K562 (cell line): Measurements from ENCODE around the gene PLXND1. TPM values are rescaled to one million over a fixed set of nuclear protein-coding genes. Genes with fewer than 3 reads are reported as not detected.

Experiments
- ATAC-seq: fragments of 200-7000 bp; cut with Tn5 transposase; 3 replicates; pipeline ENCODE4 v1.9.1; 2020; ENCODE audit warnings: moderate library complexity
- BruUV-seq: library from RNA; stranded (reverse); fragments of 400-500 nt; replicated peaks from 2 replicates; lab custom pipeline; 2021; lab: Mats Ljungman, UMichigan
- CTCF ChIA-PET: fragments of 300-600 bp; formaldehyde crosslinking; extraction: SDS; loops from one replicate; lab custom pipeline; 2021; ENCODE audit warnings: low intra/inter-chr PET ratio; lab: Yijun Ruan, JAX
- POLR2A ChIA-PET: fragments of 300-600, 350-650 bp; sonication (Branson Sonifier 250); formaldehyde crosslinking; extraction: SDS; loops from one replicate; lab custom pipeline; 2021; ENCODE audit warnings: antibody characterized with exemption, inconsistent platforms; lab: Yijun Ruan, JAX
- DNase-seq, 4 experiments: peaks; one replicate each; pipeline versions ENCODE4 v3.0.0 to v3.0.0-alpha.2; 2011 to 2018; ENCODE audit warnings: low spot score in 3 of 4, mixed read lengths in 3 of 4; ENCODE audit errors: extremely low read depth in 1 of 4
- FAIRE-seq: peaks from 2 replicates; lab custom pipeline; 2011; peaks lifted over from hg19 to GRCh38; lab: Jason Lieb, UNC
- H2AFZ ChIP-seq: 2 replicates; pipeline ENCODE4 v1.6.0; 2011; ENCODE audit warnings: low read depth, low read length, control low read depth, inconsistent platforms
- H3K27ac ChIP-seq: fragments of 200-600 bp; 3 replicates; pipeline ENCODE4 v1.8.0; 2011; ENCODE audit warnings: low read depth, mild to moderate bottlenecking, control low read depth, inconsistent platforms, low read length, moderate library complexity, mixed read lengths; ENCODE audit errors: extremely low read depth
- H3K27me3 ChIP-seq, 2 experiments: fragments of 300-600 bp in 1 of 2; 2 replicates in 1 of 2; 3 replicates in 1 of 2; pipeline versions ENCODE4 v1.6.0 to v1.8.0; 2011; ENCODE audit warnings: inconsistent platforms in 2 of 2, low read length in 2 of 2, mild to moderate bottlenecking in 1 of 2, mixed read lengths in 1 of 2, moderate library complexity in 1 of 2; ENCODE audit not compliant: control insufficient read depth in 2 of 2, insufficient read depth in 2 of 2
- H3K36me3 ChIP-seq: fragments of 300-600 bp; 3 replicates; pipeline ENCODE4 v1.8.0; 2011; ENCODE audit warnings: mild to moderate bottlenecking, low read length, inconsistent platforms; ENCODE audit not compliant: control insufficient read depth, insufficient read depth
- H3K4me1 ChIP-seq, 2 experiments: fragments of 200-600 bp in 1 of 2; replicated peaks in 1 of 2; 2 replicates in 1 of 2; 3 replicates in 1 of 2; pipeline versions ENCODE4 v1.5.1 to v1.8.0; 2011; ENCODE audit warnings: inconsistent platforms in 2 of 2, low read length in 2 of 2, mild to moderate bottlenecking in 1 of 2, mixed read lengths in 1 of 2, moderate library complexity in 1 of 2; ENCODE audit not compliant: control insufficient read depth in 2 of 2, insufficient read depth in 2 of 2
- H3K4me2 ChIP-seq: 2 replicates; pipeline ENCODE4 v1.6.1; 2011; ENCODE audit warnings: low read length, control low read depth, inconsistent platforms, mixed read lengths; ENCODE audit not compliant: insufficient read depth
- H3K4me3 ChIP-seq: fragments of 200-600 bp; sonication (generic), shearing (Covaris generic); 2 replicates; pipeline ENCODE4 v1.5.1; 2016; ENCODE audit warnings: control low read depth, inconsistent platforms
- H3K79me2 ChIP-seq: fragments of 200-600 bp; 3 replicates; pipeline ENCODE4 v1.8.0; 2011; ENCODE audit warnings: low read length, inconsistent platforms; ENCODE audit not compliant: control insufficient read depth, insufficient read depth
- H3K9ac ChIP-seq, 2 experiments: 2 replicates each; pipeline versions ENCODE4 v1.6.0 to v1.6.1; 2011; ENCODE audit warnings: low read depth in 2 of 2, low read length in 2 of 2, control low read depth in 1 of 2, inconsistent platforms in 1 of 2, mild to moderate bottlenecking in 1 of 2, mixed read lengths in 1 of 2; ENCODE audit not compliant: insufficient read depth in 1 of 2
- H3K9me1 ChIP-seq: one replicate; pipeline ENCODE4 v1.6.0; 2011; ENCODE audit warnings: inconsistent platforms, mild to moderate bottlenecking, low read length, moderate library complexity; ENCODE audit not compliant: control insufficient read depth, insufficient read depth
- H3K9me3 ChIP-seq: replicated peaks from 2 replicates; pipeline ENCODE4 v1.5.1; 2011; ENCODE audit warnings: low read depth, low read length, inconsistent platforms; ENCODE audit not compliant: control insufficient read depth, insufficient read depth
- H4K20me1 ChIP-seq: replicated peaks from 2 replicates; pipeline ENCODE4 v1.6.1; 2011; ENCODE audit warnings: low read length, inconsistent platforms, mixed read lengths; ENCODE audit not compliant: control insufficient read depth, insufficient read depth
- IRF2 ChIP-seq: sonication (generic); formaldehyde crosslinking; IDR thresholded peaks from 2 replicates; pipeline ENCODE4 v1.8.1; 2022; ENCODE audit warnings: mild to moderate bottlenecking, missing genetic modification reagents
- JUN ChIP-seq, 2 experiments: sonication (generic) in 1 of 2; formaldehyde crosslinking in 1 of 2; IDR thresholded peaks; 2 replicates each; pipeline versions ENCODE4 v1.6.1 to v1.8.0; 2012 to 2022; ENCODE audit warnings: borderline replicate concordance in 2 of 2, mild to moderate bottlenecking in 2 of 2, improper control_type of control experiment in 1 of 2, low read depth in 1 of 2, low read length in 1 of 2, missing genetic modification reagents in 1 of 2
- MNT ChIP-seq, 2 experiments: fragments of 450-650 bp; conservative IDR thresholded peaks; 2 replicates each; pipeline ENCODE4 v1.6.1; 2017; ENCODE audit warnings: mild to moderate bottlenecking in 2 of 2, moderate library complexity in 2 of 2
- NFXL1 ChIP-seq: fragments of 450-650 bp; formaldehyde crosslinking; IDR thresholded peaks from 2 replicates; pipeline ENCODE4 v1.4.0; 2021; ENCODE audit warnings: mild to moderate bottlenecking
- RUNX1 ChIP-seq: sonication (generic); IDR thresholded peaks from 2 replicates; pipeline ENCODE4 v1.6.1; 2016; ENCODE audit warnings: antibody characterized with exemption, low read depth
- SRSF9 ChIP-seq: fragments of 200-400 bp; formaldehyde crosslinking; IDR thresholded peaks from 2 replicates; pipeline ENCODE4 v1.6.1; 2017; ENCODE audit warnings: low read depth, low read length, borderline replicate concordance
- TFAP4 ChIP-seq: sonication (generic); formaldehyde crosslinking; IDR thresholded peaks from 2 replicates; pipeline ENCODE4 v1.8.0; 2022; ENCODE audit warnings: missing genetic modification reagents, mild to moderate bottlenecking, moderate library complexity, borderline replicate concordance
- ZNF121 ChIP-seq: sonication (generic); formaldehyde crosslinking; conservative IDR thresholded peaks from 2 replicates; pipeline ENCODE4 v1.8.0; 2022; ENCODE audit warnings: missing genetic modification reagents
- ZNF584 ChIP-seq: fragments of 200-800 bp; sonication (Bioruptor generic); IDR thresholded peaks from 2 replicates; pipeline ENCODE4 v1.6.1; 2016; ENCODE audit warnings: low read depth, mild to moderate bottlenecking, missing genetic modification characterization, missing compliant biosample characterization
- WGBS: fragments of 100-300 bp; shearing (Covaris generic); methylation state at CpG from one replicate; pipeline ENCODE4 v1.1.6; 2016; ENCODE audit warnings: low coverage, mixed read lengths; ENCODE audit not compliant: insufficient coverage; ENCODE audit errors: missing lambda C conversion rate; 5-methylcytosine and 5-hydroxymethylcytosine counted together
- in situ Hi-C: fragments of 300-500 bp; cut with MboI; formaldehyde crosslinking; loops from 4 replicates; pipeline ENCODE4 v1.15.0; 2018; ENCODE audit warnings: inconsistent platforms, mixed read lengths
- intact Hi-C: fragments of 100-400 bp; cut with micrococcal nuclease; formaldehyde crosslinking; loops from 2 replicates; pipeline ENCODE4 v1.14.2; 2022
- polyA plus RNA-seq, 8 experiments: library from polyadenylated mRNA; depleted of rRNA in 4 of 8; stranded (reverse) in 5 of 8; unstranded in 3 of 8; fragments of >200 nt; fragmentation: Nextera tagmentation in 2 of 8; fragmentation: Illumina TruSeq in 1 of 8; extraction: Ambion mirVana in 2 of 8; extraction: Trizol in 1 of 8; gene quantifications; 2 replicates each; pipeline versions ENCODE4 v1.2.1 to v1.2.3, GENCODE V29; 2011 to 2014; ENCODE audit warnings: inconsistent platforms in 1 of 8, missing spikeins in 1 of 8
- total RNA-seq, 7 experiments: library from RNA; depleted of rRNA in 6 of 7; stranded (reverse); fragments of >200 nt in 6 of 7; fragmentation: Illumina TruSeq in 2 of 7; extraction: Trizol in 2 of 7; gene quantifications; 2 replicates each; pipeline versions ENCODE4 v1.2.1 to v1.2.3, GENCODE V29; 2011 to 2021; ENCODE audit warnings: low replicate concordance in 1 of 7
- TF ChIP-seq, protein P1 (sequence below), 2 experiments: fragments of 450-650 bp in 1 of 2; sonication (generic) in 1 of 2; formaldehyde crosslinking; conservative IDR thresholded peaks; 2 replicates each; pipeline versions ENCODE4 v1.4.0 to v1.8.1; 2020 to 2022; ENCODE audit warnings: mild to moderate bottlenecking in 1 of 2, missing genetic modification reagents in 1 of 2

The PLXND1 gene
- total and polyA plus RNA-seq, 9 of the 15 experiments (the other 6 are each of a cell fraction or from before 2014, with no cell fraction given), result 0.34 to 28.8 (median 14.0) TPM

DNA sequence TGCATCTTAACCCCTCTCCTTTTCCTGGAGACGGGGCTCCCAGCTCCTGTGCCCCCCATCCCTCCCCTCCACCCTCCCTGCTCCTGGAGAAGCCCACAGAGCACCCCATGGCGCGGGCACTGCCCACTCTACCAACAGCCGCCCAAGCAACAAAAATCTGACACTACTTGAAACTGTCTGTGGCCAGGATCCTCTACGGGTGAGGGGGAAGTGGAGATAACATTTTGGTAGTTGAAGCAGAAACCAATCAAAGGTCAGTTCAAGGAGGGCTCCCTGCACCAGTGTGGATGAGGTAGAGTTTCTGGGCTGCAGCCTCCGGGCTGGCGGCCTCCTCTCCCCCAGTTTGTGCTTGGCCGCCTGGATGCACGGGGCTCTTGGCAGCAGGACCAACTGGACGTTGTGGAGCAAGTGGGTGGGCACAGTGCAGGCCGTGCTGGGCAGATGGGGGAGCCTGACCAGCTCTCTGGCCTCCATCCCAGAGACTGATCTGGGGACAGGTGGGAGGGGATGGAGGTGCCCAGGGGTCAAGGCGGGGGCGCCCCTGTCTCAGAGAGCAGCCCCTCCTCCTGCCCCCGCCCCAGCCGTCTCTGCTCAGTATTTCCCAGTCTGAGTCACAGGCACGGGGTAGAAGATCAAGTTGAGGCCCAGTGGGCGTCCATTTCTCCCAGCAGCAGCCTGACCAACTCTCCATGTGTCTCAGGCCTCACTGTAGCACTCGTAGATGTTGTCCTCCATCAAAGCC is 50.7 kb downstream of the PLXND1 start (continued):
- no peak for TF ChIP-seq MNT (conservative IDR thresholded peaks at IDR 0.05)
- TF ChIP-seq TFAP4, result no peak
- no peak for TF ChIP-seq ZNF584 (CRISPR knock-in tag)
- TF ChIP-seq IRF2 (CRISPR knock-in tag), result no peak
- no peak for TF ChIP-seq NFXL1 (CRISPR knock-in tag)
- TF ChIP-seq ZNF121, result no peak
- TF ChIP-seq, all 486 proteins: peak for 0

- intact Hi-C loops, result no loop called here
- Histone ChIP-seq H3K79me2 (no peaks in the 10 kb centered on the region), H3K4me3 (no peak overlapping the region), H2AFZ (no peak overlapping the region), H3K36me3 (peaks cover 20% of the 10 kb centered on the region; the same call in 1 of the 3 replicates), H3K9me3 (no peaks in the 10 kb centered on the region), H4K20me1 (no peaks in the 10 kb centered on the region), H3K4me2 (no peak overlapping the region)
- no peak for TF ChIP-seq JUN (IDR thresholded peaks at IDR 0.05; ENCODE audit: borderline replicate concordance, low read depth, low read length)
- TF ChIP-seq JUN (CRISPR knock-in tag; IDR thresholded peaks at IDR 0.05; ENCODE audit: borderline replicate concordance), result no peak
- no peak for TF ChIP-seq SRSF9
- TF ChIP-seq, protein P1, sequence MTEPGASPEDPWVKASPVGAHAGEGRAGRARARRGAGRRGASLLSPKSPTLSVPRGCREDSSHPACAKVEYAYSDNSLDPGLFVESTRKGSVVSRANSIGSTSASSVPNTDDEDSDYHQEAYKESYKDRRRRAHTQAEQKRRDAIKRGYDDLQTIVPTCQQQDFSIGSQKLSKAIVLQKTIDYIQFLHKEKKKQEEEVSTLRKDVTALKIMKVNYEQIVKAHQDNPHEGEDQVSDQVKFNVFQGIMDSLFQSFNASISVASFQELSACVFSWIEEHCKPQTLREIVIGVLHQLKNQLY (CRISPR knock-in tag; conservative IDR thresholded peaks at IDR 0.05), result no peak
- no peak for TF ChIP-seq RUNX1
- TF ChIP-seq, all 486 proteins: peak for 0
- FAIRE-seq, result no peak
- H3K9ac ChIP-seq, result no peak overlapping the region
- no peaks in the 10 kb centered on the region for H3K27me3 ChIP-seq
- H3K27ac ChIP-seq, result no peak overlapping the region
- in situ Hi-C loops, result no loop called here
- WGBS, result 54% methylated on average over 6 of the region's 15 CpGs
- ATAC-seq, result no peak
- no TSS peak for BruUV-seq
- no peak for DNase-seq
- no peaks in the 10 kb centered on the region for H3K9me1 ChIP-seq
- H3K4me1 ChIP-seq, result peaks cover 7 to 39% of the 10 kb centered on the region in 2 experiments; a peak in 4 of 5 replicates
- CTCF ChIA-PET, result no interaction called here
- POLR2A ChIA-PET, result interaction anchor here (0.6 kb wide), 1 partner anchor 90 kb away, joined by 3 read pairs; no protein-coding TSS in a partner anchor
Observed at GRCh38 chr3:129555153-129555550, 51.3 kb downstream of the PLXND1 start.
